Measurements from ENCODE around the gene HABP2.

The HABP2 gene

DNA sequence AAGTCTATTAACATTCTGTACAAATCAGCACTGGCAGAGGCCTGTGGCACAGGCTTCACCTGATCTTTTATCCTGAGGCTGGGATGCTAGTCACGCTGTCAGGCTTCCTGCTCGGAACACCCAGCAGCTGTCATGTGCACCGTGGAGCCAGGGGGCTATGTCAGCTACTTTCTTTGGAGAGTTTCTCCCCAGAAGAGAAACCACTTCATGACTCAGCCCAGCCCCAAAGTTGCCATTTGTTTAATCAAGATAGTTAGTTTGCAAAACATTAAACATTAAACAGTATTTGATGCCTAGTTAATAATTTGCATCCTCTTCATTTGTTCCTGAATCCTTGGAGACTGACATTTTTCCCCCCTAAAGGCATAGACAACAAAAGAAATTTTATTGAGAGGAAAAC, at the start of gene HABP2:
TSS of gene HABP2 (plus strand) at position 353 of the 400 bp plus-strand sequence. CDS start 69 bp downstream, outside the sequence.
- no peak for DNase-seq

- no peak for DNase-seq
Measured at GRCh38 chr10:113503930-113504329, 48.9 kb upstream of the HABP2 start.

DNA sequence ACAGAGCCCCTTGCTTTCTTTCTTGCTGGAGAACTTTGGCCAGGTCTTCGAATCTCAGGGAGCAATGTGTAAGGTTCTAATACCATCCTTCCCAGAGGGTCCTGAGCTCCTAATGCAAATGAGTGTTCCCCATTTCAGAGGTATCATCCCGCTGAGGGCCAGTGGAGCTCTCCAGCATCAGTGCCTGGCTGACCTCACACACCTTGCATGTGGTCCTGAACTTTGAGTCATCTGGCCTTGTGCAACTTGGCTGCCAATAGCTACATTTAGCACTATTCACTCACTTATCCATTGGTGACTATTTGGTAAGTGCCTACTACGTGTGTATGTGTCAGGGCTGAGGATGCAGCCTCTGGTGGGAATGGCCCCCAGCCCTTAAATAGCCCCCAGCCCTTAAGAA, 48.4 kb upstream of the HABP2 start:
- no peak for DNase-seq

- no peak for DNase-seq
Measured at GRCh38 chr10:113506476-113506875, 46.4 kb upstream of the HABP2 start.

DNA sequence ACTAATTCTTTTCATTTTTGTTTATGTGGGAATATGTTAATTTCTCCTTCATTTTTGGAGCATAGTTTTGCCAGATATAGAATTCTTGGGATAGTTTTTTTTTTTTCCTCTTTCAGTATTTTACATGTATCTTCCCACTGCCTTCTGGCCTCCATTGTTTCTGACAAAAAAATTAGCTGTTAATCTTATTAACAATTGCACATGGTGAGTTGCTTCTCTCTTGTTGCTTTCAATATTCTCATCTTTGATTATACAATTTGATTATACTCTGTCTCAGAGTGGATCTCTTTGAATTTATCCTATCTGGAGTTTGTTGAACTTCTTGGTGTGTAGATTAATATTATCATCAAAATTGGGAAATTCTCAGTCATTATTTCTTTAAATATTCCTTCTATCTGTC, 41.4 kb upstream of the HABP2 start:
- no peak for DNase-seq

GRCh38 chr10:113515161-113515560, 37.7 kb upstream of the HABP2 start:
- no peak for DNase-seq

- DNase-seq, result no peak
Measured at GRCh38 chr10:113515601-113516000, 37.3 kb upstream of the HABP2 start.

DNA sequence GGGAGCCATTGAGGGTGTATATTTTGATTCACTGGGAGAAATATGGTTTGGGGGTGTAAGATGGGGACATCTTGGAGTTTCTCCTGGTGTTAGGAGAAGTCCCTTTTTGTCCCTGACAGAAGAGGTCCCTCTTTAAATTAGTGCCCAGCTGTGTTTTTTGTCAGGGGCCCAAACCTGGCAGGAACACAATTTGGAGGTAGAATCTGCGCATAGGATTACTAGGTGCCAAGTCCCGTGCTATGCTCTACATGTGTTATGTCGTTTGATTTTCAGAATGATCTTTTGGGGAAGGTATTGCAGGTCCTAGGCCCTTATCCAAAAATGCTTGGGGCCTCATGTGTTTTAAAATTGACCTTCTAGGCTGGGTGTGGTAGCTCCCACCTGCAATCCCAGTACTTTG, 36.8 kb upstream of the HABP2 start:
- DNase-seq, result no peak

GRCh38 chr10:113517165-113517900, 35.5 kb upstream of the HABP2 start:
- no peak for DNase-seq

DNA sequence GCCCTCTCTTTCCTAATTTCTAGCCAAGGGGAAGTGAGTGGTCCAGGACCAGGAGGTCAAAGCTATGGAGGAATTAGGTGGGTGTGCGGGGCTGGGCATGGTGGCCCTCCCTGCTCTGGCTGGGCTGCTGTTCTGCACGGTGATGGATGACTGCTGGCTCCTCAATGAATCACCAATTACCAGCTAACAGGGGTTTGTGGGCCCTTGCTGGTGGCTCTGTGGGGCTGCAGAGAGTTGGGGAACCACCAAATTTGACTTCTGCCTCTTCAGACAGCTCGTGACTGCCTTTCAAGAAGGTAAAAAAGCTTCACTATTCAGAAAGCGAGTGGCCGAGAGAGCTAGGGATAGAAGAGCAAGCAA, 35.0 kb upstream of the HABP2 start:
- DNase-seq, result no peak

GRCh38 chr10:113518415-113518814, 34.4 kb upstream of the HABP2 start:
- no peak for DNase-seq

GRCh38 chr10:113518816-113519591, 33.8 kb upstream of the HABP2 start:
- no peak for DNase-seq

- no peak for DNase-seq
Measured at GRCh38 chr10:113519681-113520115, 33.2 kb upstream of the HABP2 start.

DNA sequence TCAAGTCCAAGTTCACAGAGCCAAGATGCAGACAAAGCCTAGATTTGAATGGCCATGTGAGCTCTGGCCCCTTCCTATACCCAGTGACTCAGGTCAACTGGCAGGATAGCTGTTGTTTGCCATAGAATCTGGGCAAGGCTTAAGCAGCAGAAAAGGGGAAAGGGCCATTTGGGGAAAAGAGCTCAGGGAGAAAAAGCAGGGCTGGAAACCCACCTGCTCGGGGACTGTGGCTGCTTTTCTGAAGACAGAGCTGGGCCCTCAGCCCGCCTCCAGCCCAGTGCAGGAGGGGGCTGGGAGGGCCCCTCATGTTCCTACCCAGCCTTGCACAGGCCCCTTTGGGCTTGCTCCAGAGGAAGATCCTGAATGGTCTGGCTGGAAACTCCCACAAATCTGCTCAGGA, 32.6 kb upstream of the HABP2 start:
- DNase-seq, result no peak

DNA sequence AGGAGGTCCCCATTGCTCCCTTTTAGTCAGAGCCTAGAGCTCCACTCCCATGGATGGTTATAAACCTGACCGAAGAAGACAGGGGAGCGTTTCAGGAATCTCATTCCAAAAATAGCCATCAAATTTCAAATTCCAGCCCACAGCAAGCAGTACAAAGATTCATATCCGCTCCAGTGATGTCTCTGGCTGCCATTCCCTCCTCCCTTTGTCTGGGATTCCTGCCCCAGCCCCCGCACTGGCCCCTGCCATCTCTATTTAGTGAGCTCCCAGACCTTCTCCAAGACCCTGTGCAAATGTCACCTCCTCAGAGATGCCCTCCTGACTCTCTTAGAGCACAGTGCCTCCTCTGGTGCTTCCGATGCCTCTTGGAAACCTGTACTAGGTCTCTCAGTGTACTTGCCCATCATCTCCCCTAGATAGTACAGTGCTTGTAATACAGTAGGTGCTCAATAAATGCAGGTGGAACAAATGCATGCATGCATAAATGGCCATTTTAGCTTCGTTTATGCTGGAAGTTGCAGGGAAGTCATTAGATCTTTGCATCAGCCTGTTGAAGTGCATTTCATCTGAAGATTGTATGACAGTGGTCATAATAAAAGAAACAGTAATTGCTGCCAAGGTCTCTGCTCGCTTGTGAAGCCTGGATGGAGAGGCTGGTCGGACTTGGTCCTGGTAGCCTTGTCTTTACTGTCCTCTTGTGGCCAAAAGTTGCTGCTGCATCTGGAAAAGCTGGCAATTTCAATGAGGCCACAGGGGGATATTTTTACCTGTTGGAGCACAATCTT, 32.0 kb upstream of the HABP2 start:
- peak; percentile 6 to 48 for DNase-seq

- DNase-seq, result no peak
Measured at GRCh38 chr10:113521475-113521795, 31.4 kb upstream of the HABP2 start.

GRCh38 chr10:113522460-113522859, 30.4 kb upstream of the HABP2 start:
- DNase-seq, result no peak

DNA sequence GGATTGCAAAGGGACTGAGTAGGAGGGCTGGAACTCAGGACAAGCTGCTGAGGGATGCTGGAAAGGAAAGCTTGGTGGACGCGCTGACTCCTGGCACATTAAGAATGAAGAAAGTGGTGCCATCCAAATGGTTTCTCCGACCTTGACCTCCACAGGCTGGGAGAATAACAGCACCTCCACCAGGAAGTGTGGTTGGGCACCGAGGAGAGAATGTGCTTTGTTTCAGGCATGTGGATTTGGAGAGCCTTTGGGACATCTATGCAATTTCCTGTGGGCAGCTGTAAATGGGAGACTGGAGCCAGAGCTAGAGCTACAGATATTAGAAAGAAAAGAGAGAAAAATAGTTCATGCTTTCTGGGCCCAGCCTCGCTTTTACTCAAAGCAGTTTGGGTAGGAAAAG, 29.8 kb upstream of the HABP2 start:
- DNase-seq, result no peak

GRCh38 chr10:113523628-113524027, 29.2 kb upstream of the HABP2 start:
- DNase-seq, result no peak

DNA sequence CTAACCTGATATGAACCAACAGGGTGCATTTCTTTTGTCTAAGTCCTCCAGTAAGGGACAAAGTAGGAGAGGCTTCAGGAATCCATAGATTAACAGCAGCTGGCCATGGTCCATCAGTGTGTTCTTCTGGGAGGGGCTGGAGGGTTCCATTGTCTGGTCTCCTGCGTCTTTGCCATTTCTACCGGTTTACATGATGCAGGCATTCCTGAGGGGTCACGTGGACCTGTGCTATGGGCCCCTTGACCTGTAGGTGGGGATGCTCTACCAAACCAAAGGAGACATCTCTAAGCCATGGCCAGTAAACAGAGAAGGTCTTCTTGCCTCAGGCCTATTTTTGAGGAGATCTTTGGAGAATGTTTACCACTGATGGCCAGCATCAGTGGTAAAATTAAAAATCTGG, 28.7 kb upstream of the HABP2 start:
- no peak for DNase-seq

DNA sequence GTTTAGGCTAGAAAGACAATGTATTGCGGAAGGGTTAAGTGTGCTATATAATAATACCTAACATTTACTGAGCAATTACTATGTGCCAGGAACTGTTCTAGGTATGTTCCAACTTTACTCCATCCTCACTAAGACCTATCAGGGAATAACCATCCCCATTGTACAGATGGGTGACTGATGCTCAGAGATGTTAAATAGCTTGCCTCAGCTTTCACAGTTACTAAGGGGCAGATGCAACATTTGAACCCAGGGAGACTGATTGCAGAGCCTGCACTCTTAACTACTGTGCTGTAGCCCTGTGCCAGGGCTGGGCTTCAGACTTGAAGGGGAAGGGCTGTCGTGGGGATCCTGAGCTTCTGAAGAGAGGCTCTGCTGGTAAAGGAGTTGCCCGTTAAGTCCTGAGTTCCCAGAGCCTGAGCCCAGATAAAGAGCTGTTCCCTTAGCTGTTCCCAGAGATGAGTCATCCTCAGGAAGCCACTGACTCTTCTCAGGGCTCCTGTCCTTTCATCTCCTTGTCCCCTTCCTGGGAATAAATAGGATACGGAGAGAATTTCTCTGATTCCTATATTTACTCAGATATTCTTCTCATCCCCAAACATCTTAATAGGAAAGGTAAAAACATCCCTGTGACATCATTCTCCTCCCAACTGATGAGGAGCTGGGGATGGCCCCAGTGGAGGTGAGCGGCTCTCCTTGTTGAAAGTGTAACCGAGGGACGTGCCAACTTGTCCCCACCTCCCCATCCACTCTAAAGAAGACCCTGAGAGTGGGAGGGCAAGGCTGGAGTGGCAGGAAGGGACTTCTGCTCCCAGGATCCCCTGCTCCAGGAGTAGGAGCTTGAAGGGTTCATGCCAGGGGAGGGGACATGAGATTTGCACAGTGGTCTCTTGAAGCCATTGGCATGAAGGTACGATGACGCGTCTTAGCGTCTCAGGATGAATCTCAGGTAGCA, 28.0 kb upstream of the HABP2 start:
- DNase-seq, result no peak

DNA sequence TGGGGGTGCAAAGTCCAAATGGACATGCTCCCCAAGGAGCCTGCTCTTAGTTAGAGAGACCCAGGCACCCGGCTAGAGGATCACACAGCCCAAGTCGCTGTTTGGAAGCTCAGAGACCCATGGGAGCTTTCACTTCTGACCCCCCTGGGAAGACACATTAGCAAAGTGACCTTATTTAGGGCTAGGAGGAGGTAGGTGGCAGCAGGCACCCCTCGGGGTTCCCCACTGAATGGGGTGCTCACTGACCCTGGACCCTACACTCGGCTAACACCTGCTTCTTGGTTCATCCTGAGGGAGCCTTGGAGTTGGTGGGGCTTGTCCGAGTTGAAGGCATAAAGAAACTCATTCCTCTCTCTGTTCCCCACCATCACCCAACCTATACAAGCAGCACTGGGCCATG, 27.1 kb upstream of the HABP2 start:
- no peak for DNase-seq
